SK-MEL-5 (cell line): Measurements from ENCODE around the gene CNTROB. TPM values are rescaled to one million over a fixed set of nuclear protein-coding genes. Genes with fewer than 3 reads are reported as not detected.

Experiments used
- DNase-seq: peaks from one replicate; pipeline ENCODE4 v3.0.0-alpha.2; 2016; ENCODE audit warnings: low read depth, low spot score
- in situ Hi-C: cut with HindIII; loops from 2 replicates; pipeline ENCODE4 v1.10.0; 2016; ENCODE audit warnings: low sequenced_read_pairs, high pct_unique_total_duplicates, low pct_unique_long_range_greater_than_20kb
- small RNA-seq, 2 experiments: library from RNA; depleted of rRNA; stranded (forward); fragments of <200 nt; gene quantifications; one replicate each; pipeline ENCODE3, GENCODE V24; 2014
- total RNA-seq: library from RNA; depleted of rRNA; stranded (reverse); fragments of >200 nt; shearing (Covaris generic); gene quantifications from 2 replicates; pipeline ENCODE4 v1.2.3, GENCODE V29; 2014; rRNA removed

Gene CNTROB
- total RNA-seq, 1 experiment from 2014 or later = 11.9 TPM

GRCh38 chr17:7997186-7997585, 65.2 kb downstream of the CNTROB start:
- DNase-seq = peak; percentile 63
- in situ Hi-C loops = no loop called here

Small RNAs within 50 kb of the gene (small RNA-seq; reads per million reads assigned to genes)
- gene SCARNA21 = 24.9 to 66.2 reads per million in 2 experiments

Other genes starting within 250 kb of the CNTROB start
- 14.1 and 15.4 TPM in 2 replicates for gene TP53, start 244.7 kb upstream of the CNTROB start, total RNA-seq
- 13.4 and 16.4 TPM in 2 replicates for gene WRAP53, start 243.7 kb upstream of the CNTROB start, total RNA-seq
- gene EFNB3, start 227.0 kb upstream of the CNTROB start, total RNA-seq = 2.8 and 3.7 TPM in 2 replicates
- gene DNAH2, start 214.5 kb upstream of the CNTROB start, total RNA-seq = 0.03 TPM in 1 of 2 replicates, not detected in the other
- gene KDM6B, start 98.0 kb upstream of the CNTROB start, total RNA-seq = 1.6 and 2.4 TPM in 2 replicates
- gene TMEM88, start 77.1 kb upstream of the CNTROB start, total RNA-seq = 0.18 and 0.80 TPM in 2 replicates
- gene NAA38, start 74.6 kb upstream of the CNTROB start, total RNA-seq = 74.5 and 83.3 TPM in 2 replicates
- 7.2 and 7.5 TPM in 2 replicates for gene CYB5D1, start 74.2 kb upstream of the CNTROB start, total RNA-seq
- gene CHD3, start 43.4 kb upstream of the CNTROB start, total RNA-seq = 68.4 and 74.0 TPM in 2 replicates
- gene RNF227, start 15.9 kb upstream of the CNTROB start, total RNA-seq = 4.3 and 5.7 TPM in 2 replicates
- 0.21 and 0.37 TPM in 2 replicates for gene KCNAB3, start 2.4 kb upstream of the CNTROB start, total RNA-seq
- gene TRAPPC1, start 260 bp upstream of the CNTROB start, total RNA-seq = 22.1 and 27.3 TPM in 2 replicates
- gene GUCY2D, start 70.4 kb downstream of the CNTROB start, total RNA-seq = not detected in 2 replicates
- 0.16 and 0.26 TPM in 2 replicates for gene ALOX15B, start 106.9 kb downstream of the CNTROB start, total RNA-seq
- 0.21 TPM in 1 of 2 replicates, not detected in the other for gene ALOX12B, start 155.5 kb downstream of the CNTROB start, total RNA-seq
- gene ALOXE3, start 186.3 kb downstream of the CNTROB start, total RNA-seq = not detected in 2 replicates
- gene HES7, start 191.9 kb downstream of the CNTROB start, total RNA-seq = not detected in 2 replicates
- 7.7 and 9.7 TPM in 2 replicates for gene PER1, start 220.2 kb downstream of the CNTROB start, total RNA-seq
- 3.2 TPM in 2 replicates for gene VAMP2, start 230.7 kb downstream of the CNTROB start, total RNA-seq
- gene TMEM107, start 244.2 kb downstream of the CNTROB start, total RNA-seq = 17.0 and 19.1 TPM in 2 replicates